GM19035 (cell line): ENCODE results near the gene ENTPD8.
"Not testable (repeated sequence)": the region's sequence is repeated elsewhere in the genome, so short reads cannot be mapped to it uniquely, and the experiment has no call there.

Experiments used
- ATAC-seq: cut with Tn5 transposase; IDR thresholded peaks from one replicate; pipeline ENCODE4 v1.9.1; 2021; ENCODE audit not compliant: unreplicated experiment

Gene ENTPD8

DNA sequence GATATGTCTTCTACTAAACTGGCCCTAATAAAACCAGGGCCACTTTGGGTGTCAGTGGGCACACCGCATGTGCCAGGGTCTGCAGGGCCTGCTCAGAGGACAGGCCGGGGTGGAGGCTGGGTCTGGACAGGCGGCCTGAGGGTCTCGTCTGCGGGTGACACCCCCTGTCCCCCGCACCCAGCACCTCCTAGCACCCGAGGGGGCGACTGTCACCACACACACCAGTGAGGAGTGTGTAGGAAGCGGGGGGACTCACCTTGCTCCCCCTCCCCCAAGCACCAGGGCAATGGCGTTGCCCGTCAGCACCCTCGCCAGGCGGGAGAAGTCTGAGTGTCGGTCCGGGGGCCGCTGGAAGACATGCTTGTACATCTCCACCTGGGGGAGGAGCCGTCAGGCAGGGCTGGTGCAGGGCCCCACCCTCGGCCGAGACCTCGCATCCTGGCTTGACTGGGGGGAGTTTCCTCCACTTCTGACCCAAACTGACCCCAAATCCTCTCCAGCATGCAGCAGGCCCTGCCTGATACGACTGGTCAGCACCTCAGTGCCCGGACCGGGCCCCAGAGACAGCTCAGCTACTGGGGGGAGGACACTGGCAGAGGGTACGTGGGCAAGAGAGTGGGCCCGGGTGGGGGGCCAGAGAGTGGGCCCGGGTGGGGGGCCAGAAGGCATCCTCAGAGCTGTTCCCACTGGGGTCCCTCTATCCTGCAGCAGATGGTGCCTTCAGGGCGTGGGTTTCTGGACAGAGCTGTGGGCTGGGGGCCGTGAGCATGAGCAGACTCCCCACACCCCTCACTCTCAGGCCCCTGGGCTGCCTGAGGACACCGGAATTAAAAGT lies 36.8 kb upstream of the ENTPD8 start:
- ATAC-seq: no peak

DNA sequence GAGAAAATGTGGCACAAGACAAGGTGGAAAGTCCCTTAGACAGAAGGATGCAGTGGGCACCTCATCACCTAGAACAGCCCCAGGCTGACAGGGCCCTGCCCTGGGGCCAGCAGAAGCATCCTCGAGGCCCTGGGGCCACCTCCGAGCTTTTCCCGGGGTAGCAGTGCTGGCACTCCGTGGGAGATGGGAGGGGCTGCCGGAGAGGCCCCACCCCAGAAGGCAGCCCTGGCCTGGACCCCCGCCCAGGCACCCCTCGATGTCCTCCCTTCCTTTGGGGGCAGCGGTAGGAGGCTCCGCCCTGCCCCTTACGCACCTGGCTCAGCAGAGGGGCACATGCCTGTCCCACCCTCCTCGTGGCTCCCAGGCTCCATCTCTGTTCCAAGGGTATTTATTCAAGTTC lies 35.7 kb upstream of the ENTPD8 start:
- ATAC-seq: no peak

DNA sequence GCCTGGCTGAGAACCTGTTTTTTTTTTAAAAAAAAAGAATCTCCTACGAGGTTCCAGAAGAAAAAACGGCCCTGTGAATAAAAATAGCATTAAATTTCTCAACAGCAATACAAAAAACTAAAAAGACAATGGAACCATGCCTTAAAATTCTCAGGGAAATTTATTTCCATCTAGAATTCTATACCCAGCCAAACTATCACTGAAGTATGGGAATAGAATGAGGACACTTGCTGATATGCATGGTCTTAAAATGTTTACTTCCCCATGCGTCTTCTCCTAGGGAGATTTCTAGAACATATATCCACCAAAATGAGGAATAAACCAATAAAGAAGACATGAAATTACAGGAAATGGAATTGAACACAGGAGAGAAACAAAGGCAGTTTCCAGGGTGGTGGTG lies 34.5 kb upstream of the ENTPD8 start:
- ATAC-seq: no peak

DNA sequence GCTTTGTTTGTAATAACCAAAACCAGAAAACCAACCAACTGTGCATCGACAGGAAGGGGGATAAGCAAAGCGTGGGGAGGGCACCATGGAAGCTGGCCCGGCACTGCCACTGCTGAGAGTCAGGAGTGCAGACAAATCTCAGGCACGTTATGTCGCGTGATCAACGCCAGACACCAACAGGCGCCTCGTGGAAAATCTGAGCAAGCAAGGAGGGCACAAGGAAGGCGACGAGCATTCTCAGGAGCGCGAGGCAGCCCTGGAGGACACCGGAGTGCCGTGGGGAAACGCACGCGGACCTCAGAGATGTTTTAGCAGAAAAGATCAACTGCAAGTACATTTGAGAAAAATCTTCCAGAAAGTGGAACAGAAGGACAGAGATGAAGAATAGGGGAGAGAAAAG lies 33.1 kb upstream of the ENTPD8 start:
- no peak for ATAC-seq

DNA sequence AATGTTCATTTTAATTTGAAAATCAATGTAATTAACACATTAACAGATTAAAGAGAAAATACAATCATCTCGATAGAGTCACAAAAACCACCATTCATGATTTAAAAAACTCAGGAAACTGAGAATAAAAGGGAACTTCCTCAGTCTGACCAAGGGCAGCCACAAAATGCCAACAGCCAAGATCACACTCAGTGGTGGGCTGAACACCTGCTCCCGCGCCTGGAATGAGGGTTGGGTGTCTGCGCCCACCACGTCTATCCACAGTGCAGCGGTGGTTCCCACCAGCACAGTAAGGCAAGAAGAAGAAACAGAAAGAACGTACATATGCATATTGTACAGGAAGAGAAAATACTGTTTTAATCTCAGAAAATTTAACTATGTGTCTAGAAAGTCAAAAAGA lies 29.6 kb upstream of the ENTPD8 start:
- no peak for ATAC-seq

DNA sequence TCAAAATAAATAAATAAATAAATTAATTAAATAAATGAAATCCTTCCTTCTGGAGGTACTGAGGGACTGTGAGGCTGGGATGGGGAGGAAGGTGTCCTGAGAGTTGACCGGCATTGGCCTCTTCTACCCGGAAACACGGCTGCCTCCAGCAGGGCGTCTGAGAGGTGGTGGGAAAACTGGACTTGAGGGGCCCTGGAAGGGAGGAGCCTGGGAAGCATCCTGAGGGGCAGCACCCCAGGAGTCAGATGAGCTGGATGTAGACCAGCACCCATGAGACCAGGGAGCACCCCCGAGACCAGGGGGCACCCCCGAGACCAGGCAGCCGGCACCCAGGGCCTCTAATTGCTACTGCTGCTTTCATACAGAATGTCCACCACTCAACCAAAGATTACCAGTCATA lies 26.7 kb upstream of the ENTPD8 start:
- ATAC-seq: no peak

DNA sequence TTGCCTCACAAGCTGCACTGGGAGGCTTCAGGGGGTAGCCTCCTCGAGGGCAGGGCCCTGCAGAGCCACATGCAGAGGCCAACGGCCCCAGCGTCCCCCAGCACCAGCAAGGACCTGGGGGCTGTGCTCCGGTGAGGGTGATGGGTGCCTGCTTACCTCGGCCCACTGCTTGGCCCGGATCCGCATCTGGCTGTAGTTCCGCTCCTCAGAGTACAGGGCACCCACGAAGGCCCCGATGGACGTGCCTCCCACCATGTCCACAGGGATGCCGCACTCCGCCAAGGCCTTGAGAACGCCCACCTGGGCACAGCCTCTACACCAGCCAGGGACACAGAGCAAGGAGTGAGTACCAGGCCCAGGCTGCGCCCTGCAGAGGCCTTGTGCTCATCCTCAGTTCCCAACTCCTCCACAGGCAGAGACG lies 26.0 kb upstream of the ENTPD8 start:
- no peak for ATAC-seq

DNA sequence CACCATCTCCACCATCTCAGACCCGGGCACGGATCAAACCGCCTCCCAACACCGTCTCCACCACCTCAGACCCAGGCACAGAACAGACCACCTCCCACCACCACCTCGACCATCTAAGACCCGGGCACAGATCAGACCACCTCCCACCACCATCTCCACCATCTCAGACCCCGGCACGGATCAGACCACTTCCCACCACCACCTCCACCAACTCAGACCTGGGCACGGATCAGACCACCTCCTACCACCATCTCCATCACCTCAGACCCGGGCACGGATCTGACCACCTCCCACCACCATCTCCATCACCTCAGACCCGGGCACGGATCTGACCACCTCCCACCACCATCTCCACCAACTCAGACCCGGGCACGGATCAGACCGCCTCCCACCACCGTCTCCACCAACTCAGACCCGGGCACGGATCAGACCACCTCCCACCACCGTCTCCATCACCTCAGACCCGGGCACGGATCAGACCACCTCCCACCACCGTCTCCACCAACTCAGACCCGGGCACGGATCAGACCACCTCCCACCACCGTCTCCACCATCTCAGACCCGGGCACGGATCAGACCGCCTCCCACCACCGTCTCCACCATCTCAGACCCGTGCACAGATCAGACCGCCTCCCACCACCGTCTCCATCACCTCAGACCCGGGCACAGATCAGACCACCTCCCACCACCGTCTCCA lies 25.4 kb upstream of the ENTPD8 start:
- not testable (repeated sequence) for ATAC-seq

DNA sequence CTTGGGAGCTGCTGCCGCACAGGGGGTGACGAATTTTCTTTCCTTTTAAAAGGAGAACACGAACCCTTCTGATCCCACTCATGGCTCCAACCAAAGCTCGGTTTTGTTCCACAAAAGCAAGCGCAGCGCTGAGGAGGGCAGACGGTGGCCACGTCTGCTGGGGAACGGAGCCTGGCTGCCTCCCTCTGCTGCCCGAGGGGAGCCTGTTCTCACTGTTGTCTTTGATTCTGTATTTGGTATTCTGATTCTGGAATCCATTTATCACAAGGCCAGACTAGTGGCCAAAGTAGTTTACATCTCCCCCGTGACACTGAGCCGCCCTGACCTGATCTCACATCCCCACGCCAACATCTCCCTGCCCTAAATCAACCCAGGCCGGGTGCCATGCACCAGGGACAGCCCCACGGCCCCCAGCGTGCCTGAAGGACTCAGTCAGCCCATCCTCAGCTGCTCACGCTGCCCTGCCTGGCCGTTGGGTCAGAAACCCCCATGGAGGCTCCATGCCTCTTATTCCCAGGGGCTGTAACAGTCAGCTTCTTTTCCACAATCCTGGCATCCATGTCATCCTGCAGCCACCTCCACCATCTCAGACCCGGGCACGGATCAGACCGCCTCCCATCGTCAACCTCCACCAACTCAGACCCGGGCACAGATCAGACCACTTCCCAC lies 24.7 kb upstream of the ENTPD8 start:
- no peak for ATAC-seq

DNA sequence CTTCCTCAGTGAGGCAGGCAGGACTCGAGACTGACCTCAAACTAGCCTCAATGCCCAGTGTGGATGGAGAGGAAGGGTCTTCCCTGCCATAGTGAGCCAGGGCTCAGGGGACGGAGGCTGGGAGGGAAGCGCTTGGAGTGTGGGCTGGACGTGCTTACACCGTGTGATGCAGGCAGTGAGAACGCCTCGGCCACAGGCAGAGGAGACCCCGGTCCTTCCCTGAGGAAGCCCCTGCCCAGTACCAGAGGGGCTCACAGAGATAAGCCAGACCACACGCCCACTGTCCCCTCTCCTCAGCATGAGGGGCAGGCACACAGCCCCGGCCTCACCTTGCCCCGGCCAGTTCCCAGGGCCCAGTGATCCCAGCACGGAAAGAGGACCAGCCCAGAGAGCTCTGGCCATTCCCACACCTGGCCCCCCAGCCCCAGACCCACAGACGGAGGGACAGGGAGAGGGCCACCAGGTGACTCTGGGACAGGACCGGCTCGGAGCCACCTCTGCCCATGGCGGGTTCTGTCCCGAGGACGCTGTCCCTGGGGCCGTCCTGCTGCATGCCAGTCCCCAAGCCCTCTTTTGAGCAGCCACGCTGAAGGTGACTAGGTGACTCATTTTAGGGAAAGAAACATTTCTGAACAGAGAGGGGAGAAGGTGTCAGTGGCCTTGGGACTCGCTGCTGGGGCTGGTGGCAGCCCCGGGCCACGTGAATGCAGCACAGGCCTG lies 24.0 kb upstream of the ENTPD8 start:
- no peak for ATAC-seq

DNA sequence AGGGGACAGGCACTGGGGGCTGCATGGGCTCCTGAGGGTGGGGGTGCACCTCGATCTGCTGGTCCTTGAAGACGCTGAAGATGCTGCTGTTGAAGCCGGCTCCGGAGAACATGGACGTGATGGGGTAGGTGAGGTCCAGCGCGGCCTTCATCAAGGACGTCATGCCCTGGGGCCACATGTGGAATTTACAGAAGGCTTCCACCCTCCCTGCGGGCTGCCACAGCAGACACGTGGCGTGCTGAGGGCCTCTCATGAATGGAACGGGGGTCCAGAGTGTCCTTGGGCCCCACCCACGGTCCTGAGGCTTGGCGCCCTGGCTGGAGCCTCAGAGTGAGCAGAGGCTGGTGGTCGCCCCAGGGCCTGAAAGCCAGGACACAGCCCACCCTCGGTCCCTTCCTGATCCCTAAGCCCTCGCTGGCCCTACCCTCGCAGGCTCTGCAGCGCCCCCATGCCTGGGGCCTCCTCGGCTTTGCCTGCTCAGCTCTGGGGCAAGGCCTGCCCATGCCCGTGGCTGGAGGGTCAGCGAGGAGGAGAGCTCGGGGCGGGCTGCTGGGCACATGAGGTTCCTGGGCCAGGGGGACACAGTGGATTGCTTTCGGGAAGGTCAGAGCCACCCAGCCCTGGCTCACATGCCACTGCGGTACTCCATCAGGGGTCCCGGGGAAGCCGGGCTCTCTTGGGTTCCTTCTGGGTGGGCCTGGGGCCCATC lies 23.3 kb upstream of the ENTPD8 start:
- no peak for ATAC-seq

DNA sequence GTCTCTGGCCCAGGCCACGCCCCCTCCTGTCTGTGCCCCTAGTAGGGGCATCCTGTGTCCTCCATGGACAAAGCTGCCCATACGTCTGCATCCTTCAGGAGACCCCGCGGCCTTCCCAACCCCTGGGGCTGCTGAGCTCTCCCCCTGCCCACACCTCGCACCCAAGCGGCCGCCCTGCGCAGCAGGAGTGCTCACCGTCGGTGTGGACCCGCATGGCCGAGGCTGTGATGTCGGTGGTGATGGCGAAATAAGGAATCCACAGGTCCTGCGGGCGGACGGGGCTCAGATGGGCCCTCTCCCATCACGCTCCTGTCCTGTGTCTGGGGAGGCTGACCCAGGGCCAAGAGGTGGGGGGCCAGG lies 22.8 kb upstream of the ENTPD8 start:
- no peak for ATAC-seq

DNA sequence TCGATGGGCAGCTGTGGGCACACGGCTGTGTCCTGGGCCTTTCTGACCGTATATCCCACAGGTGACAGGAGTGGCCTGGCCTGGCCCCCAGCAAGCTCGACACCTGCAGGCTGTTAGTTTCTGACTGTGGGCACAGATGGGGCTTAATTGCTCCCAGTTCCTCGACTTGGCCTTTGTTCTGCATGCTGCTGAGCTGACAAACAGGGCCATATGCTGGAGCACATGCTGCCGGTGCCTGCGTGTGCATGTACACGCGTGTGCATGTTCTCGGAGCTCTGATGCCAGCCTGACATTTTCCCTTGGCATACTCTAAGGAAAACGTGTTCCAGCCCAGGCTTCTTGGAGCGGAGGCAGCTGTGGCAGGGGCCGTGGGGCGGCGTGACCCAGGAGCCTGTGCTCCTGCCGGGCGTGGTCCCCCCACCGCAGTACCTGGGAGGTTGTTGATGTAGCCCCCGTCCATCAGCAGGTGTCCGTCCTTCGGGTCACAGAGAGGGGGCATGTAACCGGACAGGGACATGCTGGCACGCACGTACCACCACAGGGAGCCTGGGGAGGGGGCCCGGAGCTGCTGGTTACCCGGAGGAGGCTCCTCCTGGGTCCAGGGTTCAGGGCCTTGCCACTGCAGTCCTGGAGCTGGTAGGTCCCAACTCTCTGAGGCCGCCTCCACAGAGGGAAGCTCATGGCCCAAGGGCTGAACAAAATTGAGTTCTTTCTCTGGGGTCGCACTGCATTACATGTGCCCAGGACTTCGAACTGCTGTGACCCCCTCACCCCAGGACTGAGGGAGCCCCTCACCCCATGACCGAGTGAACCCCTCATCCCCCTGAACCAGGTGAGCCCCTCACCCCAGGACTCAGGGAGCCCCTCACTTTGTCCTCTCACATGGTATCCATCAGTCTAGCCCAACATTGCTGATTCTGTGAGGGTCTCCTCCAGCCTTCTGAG lies 22.1 kb upstream of the ENTPD8 start:
- ATAC-seq: no peak

DNA sequence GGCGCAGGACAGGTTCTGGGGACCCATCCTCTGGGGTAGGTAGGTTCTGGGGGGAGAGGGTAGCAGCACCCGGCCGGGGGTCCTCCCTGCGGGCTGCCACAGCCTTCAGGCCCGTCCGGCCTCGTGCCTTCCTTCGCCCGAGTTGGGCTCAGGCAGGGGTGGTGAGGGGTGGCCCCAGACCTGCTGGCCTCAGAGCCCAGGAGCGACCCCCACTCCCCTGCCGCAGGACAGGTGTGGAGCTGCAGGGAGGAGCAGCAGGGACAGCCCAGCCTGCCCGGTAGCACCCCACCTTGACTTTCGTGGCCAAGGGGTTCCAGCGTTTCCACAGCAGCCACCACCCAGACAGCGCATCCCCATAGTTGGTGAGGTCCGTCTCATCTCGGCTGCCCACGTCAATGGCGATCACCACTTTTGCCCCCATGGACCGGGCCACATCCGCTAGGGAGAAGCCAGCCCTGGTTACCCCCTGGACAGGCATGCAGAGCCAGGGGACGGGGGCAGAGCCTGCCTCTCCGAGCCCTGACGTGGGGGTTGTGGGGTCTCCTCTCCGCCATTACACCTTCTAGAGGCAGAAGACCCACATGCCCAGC lies 21.3 kb upstream of the ENTPD8 start:
- ATAC-seq: no peak

DNA sequence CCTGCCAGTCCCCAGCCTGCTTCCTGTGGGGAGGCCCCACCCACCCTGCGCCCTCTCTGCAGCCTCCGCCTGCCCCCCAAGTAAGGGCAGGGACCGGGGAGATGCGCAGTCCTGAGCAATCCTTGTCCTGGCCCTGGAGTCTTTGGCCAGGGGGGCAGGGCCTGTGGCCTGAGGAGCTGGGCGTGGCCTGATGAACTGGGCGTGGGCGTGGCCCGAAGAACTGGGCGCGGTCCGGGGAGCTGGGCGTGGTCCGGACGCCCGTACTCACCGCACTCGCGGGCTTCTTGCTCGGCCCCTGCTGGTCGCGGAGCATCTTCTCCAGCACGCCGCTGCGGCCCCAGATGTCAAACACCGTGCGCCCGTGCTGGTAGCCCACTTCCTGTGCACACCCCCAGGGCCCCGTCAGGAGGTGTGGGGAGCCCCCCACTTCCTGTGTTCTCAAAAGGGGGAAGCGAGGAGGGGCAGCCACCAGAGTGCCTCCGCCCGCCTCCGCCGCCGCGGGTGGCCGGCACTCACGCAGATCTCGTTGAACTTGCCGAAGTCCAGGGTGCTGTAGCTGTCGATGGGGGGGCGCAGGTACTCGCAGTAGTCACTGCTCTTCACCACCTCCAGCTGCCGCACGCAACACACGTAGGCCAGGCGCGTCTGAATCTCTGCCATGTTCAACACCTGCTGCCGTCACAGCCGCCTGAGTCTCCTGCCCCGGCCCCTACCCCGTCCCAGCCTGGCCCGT lies 20.7 kb upstream of the ENTPD8 start:
- ATAC-seq: no peak

DNA sequence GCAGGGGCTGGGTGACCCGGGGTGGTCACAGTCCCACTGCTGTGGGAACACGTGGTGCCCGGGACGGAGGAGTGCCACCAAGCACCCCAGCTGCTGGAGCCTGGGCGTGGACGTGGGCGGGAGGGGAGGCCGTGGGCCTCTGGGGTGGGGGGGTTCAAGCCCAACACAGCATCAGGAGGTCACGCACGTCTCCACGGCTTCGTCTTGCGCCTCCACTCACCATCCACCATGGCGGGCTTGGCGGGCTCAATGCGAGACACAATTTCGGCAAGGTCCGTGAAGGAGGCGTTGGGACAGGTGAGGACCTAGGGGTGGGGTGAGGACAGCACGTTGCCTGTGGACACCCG lies 20.1 kb upstream of the ENTPD8 start:
- no peak for ATAC-seq

DNA sequence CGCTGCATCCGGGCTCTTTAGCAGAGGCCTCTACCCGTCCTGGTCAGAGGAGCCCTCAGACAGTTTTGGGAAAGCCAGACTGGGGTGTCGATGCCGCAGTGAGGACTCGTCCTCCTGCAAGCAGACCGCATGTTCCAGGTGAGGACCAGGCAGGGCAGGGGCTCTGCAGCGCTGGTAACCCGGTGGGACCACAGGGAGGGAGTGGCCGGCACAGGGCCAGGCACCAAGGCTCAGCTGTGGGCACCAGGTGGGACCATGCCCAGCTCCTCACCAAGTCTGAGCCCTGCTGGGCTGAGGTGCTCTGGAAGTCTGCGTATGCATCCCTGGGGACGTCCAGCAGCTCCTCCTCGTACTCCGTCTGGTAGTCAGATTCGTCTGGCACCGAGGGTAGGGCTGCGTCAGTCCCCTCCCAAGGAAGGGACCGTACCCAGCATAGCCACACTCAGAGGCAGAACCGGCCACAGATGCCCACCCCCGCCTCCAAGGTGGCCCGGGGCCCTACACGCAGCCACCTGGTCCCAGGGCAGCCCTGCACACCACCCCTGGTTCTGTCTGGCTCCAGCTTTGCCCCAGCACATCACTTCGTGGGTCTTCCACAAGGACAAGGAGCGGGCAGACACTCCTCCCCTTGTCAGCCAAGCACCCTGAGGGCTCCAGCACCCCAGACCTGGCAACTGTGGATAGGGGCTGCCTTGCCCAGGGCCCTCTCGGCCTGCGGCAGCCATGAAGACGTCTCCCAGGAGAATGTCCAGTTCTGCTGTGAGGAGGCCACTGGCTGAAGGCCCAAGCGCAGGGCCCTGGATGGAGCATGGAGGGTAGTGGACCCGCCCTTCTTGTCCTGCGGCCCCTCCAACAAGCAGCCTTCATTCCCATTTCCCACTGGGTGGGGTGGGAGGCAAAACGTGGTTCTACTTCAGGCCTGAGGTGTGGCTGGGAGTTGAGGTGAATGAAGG lies 19.5 kb upstream of the ENTPD8 start:
- ATAC-seq: no peak
